ENCODE measurements around the gene PSTPIP1. TPM values are rescaled to one million over a fixed set of nuclear protein-coding genes. Genes with fewer than 3 reads are reported as not detected.

Gene PSTPIP1
- total RNA-seq, 1 experiment from 2014 or later, result 1.2 TPM

DNA sequence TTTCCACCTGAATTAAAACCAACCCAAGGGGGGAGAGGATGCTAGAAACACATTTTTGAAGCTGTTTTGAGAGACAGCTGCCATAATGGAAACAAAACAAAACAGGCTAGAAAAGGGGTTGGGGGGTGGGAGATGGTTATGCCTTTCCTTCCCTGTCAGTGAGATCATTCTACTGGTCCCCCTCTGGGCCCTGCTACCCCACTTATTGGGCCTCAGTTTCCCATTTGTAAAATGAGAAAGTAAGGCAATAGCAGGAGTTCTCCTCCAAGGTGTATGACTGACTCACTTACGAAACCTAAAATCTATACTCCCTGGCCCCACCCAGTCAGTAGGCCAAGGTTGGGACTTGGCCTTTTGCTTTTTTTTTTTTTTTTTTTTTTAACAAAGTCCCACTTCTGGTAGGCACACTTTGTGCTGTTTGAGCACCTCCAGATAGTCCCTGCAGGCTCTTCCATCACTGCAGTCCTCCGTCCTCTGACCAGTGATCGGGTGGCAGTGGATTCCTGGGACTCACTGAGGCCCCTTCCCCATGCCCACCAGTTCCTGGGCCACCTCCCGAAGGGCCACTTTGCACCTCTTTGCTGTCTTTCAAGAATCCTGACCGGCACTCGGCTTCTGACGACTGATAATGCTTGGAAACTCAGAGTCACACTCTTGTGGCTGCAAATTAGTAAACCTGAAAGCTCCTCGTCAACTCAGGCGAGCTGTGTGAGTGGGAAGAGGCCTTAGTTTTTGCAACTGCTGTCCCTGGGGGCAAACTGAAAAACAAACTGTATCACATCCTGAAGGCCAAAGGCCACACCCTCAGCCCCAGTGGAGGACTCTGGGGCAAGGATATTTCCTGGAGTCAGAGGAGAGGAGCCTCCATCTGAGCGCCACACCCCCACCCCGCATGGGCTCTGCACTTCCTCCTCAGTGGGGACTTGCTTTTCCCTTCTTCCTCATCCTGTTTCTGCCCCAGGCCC is 6.7 kb upstream of the PSTPIP1 start:
- no peak overlapping the region for H3K4me3 Mint-ChIP-seq (ENCODE audit: unreplicated experiment)
- no peaks in the 10 kb centered on the region for H3K36me3 Mint-ChIP-seq (ENCODE audit: insufficient read depth, unreplicated experiment)

DNA sequence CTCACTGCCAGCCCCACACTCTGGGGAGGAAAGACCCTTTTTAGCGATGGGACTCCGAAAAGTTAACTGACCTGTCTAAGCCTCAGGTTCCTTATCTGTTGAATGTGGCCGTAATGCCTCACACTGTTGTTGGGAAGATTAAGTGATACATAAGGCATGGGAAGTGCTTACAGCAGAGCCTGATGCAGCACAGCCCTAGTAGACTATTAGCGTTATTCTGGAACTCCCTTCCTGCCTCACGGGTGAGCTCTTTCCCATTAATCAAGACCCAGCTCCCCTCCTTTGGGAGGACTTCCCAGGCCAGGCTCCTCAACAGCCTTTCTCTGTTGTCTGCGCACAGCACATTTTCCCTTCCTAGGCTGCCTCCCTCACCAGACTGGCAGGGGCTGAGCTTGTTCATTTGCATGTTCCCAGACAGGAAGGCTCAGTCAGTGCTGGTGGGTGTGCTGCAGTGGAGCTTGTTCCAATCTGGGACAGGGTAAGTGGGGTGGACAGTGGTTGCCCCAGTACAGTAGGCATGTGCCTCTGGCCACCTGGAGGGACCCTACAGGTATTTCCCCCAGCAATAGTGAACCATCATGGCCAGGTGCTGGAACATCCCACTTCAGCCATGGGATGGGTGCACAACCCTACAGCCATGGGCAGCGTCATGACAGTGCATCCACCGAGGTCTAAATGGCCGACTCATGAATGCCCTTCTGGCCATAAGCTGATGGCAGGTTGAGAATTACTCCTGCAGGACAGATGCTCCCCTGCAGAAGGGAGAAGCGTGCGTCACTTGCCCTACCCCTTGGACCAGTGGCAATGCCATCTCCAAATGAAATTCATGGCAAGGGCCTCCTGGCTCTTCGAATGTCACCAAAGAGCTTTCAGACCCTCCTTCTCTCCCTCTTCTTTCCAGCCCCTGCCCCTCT is 5.8 kb upstream of the PSTPIP1 start:
- intact Hi-C loops (cut with micrococcal nuclease), result no loop called here
- TF ChIP-seq, protein P1, sequence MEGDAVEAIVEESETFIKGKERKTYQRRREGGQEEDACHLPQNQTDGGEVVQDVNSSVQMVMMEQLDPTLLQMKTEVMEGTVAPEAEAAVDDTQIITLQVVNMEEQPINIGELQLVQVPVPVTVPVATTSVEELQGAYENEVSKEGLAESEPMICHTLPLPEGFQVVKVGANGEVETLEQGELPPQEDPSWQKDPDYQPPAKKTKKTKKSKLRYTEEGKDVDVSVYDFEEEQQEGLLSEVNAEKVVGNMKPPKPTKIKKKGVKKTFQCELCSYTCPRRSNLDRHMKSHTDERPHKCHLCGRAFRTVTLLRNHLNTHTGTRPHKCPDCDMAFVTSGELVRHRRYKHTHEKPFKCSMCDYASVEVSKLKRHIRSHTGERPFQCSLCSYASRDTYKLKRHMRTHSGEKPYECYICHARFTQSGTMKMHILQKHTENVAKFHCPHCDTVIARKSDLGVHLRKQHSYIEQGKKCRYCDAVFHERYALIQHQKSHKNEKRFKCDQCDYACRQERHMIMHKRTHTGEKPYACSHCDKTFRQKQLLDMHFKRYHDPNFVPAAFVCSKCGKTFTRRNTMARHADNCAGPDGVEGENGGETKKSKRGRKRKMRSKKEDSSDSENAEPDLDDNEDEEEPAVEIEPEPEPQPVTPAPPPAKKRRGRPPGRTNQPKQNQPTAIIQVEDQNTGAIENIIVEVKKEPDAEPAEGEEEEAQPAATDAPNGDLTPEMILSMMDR (IDR thresholded peaks at IDR 0.05; ENCODE audit: unreplicated experiment), result no peak
- no peak overlapping the region for H3K27ac Mint-ChIP-seq (ENCODE audit: low read depth, unreplicated experiment)
- H3K27me3 Mint-ChIP-seq (ENCODE audit: insufficient read depth, unreplicated experiment), result no peaks in the 10 kb centered on the region
- DNase-seq (ENCODE audit: unreplicated experiment), result no peak
- H3K36me3 Mint-ChIP-seq (ENCODE audit: insufficient read depth, unreplicated experiment), result no peaks in the 10 kb centered on the region
- ChIA-PET POLR2A (interaction anchor here (0.7 to 0.9 kb wide), 2 partner anchors 50 to 61 kb away, joined by 3 read pairs; no protein-coding TSS in a partner anchor), CTCF (interaction anchor here (0.7 kb wide), 1 partner anchor 867 kb away, joined by 3 read pairs; no protein-coding TSS in a partner anchor)
- no peaks in the 10 kb centered on the region for H3K4me1 Mint-ChIP-seq (ENCODE audit: insufficient read depth, unreplicated experiment)
- no peak overlapping the region for H3K4me3 Mint-ChIP-seq (ENCODE audit: unreplicated experiment)
- no TSS peak for BruUV-seq (replicated peaks)
- H3K9me3 Mint-ChIP-seq (ENCODE audit: unreplicated experiment), result no peaks in the 10 kb centered on the region

More for the DNA sequence above, 6.7 kb upstream of the PSTPIP1 start:
- DNase-seq (ENCODE audit: unreplicated experiment), result no peak
- no peaks in the 10 kb centered on the region for H3K27me3 Mint-ChIP-seq (ENCODE audit: insufficient read depth, unreplicated experiment)
- no peaks in the 10 kb centered on the region for H3K9me3 Mint-ChIP-seq (ENCODE audit: unreplicated experiment)
- ChIA-PET CTCF (no interaction called here), POLR2A (interaction anchor here (0.7 to 0.9 kb wide), 2 partner anchors 49 to 62 kb away, joined by 3 read pairs; no protein-coding TSS in a partner anchor)
- no peak overlapping the region for H3K27ac Mint-ChIP-seq (ENCODE audit: low read depth, unreplicated experiment)
- H3K4me1 Mint-ChIP-seq (ENCODE audit: insufficient read depth, unreplicated experiment), result no peaks in the 10 kb centered on the region
- TF ChIP-seq, protein P1 (IDR thresholded peaks at IDR 0.05; ENCODE audit: unreplicated experiment), result no peak
- no TSS peak for BruUV-seq (replicated peaks)
- intact Hi-C loops (cut with micrococcal nuclease), result no loop called here

DNA sequence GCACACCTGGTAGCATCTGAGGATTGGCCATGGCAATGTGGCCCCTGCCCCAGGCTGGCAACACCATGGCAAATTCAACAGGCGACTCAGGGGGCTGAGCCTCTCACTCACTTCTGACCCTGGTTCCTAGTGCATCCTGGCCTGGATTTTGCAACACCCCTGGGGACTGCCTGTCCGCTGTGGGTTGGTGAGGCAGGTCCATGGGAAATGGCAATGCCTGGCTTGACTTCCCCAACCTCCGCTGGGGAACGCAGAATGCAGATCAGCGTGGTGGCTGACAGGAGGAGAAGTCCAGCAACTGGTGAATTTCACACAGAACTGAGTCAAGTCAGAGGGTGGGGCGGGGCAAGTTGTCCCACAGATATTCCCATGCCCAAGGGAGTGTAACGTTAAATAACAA is 3.9 kb upstream of the PSTPIP1 start:
- DNase-seq (ENCODE audit: unreplicated experiment), result no peak
- H3K4me1 Mint-ChIP-seq (ENCODE audit: insufficient read depth, unreplicated experiment), result no peaks in the 10 kb centered on the region
- TF ChIP-seq, protein P1 (IDR thresholded peaks at IDR 0.05; ENCODE audit: unreplicated experiment), result no peak

More for the DNA sequence above, 3.9 kb upstream of the PSTPIP1 start:
- ChIA-PET CTCF (no interaction called here), POLR2A (no interaction called here)
- intact Hi-C loops (cut with micrococcal nuclease), result no loop called here
- no peaks in the 10 kb centered on the region for H3K9me3 Mint-ChIP-seq (ENCODE audit: unreplicated experiment)
- H3K36me3 Mint-ChIP-seq (ENCODE audit: insufficient read depth, unreplicated experiment), result no peaks in the 10 kb centered on the region
- no peak overlapping the region for H3K4me3 Mint-ChIP-seq (ENCODE audit: unreplicated experiment)
- no peaks in the 10 kb centered on the region for H3K27me3 Mint-ChIP-seq (ENCODE audit: insufficient read depth, unreplicated experiment)
- no TSS peak for BruUV-seq (replicated peaks)
- H3K27ac Mint-ChIP-seq (ENCODE audit: low read depth, unreplicated experiment), result no peak overlapping the region
